Activated effector memory CD4-positive, alpha-beta T cell treated with anti-CD3 and anti-CD28 coated beads, Interleukin-2, amount 50 U/mL, for 16 hours (primary cell): Measurements from ENCODE around the gene BTBD2.

ENCODE experiments used
- DNase-seq: peaks from one replicate; pipeline ENCODE4 v3.0.0-alpha.2; 2020

Gene BTBD2

GRCh38 chr19:1981253-1981652, 34.3 kb downstream of the BTBD2 start:
- DNase-seq, result no peak

- DNase-seq, result no peak
Measured at GRCh38 chr19:1980809-1981181, 34.7 kb downstream of the BTBD2 start.

- DNase-seq, result no peak
Measured at GRCh38 chr19:1980091-1980808, 35.3 kb downstream of the BTBD2 start.

GRCh38 chr19:1979642-1980041, 35.9 kb downstream of the BTBD2 start:
- DNase-seq, result no peak

GRCh38 chr19:1979017-1979416, 36.5 kb downstream of the BTBD2 start:
- no peak for DNase-seq

- DNase-seq, result no peak
Measured at GRCh38 chr19:1978346-1978894, 37.1 kb downstream of the BTBD2 start.

- no peak for DNase-seq
Measured at GRCh38 chr19:1977120-1977519, 38.4 kb downstream of the BTBD2 start.

- no peak for DNase-seq
Measured at GRCh38 chr19:1975162-1975480, 40.4 kb downstream of the BTBD2 start.

GRCh38 chr19:1974381-1975161, 40.9 kb downstream of the BTBD2 start:
- no peak for DNase-seq

GRCh38 chr19:1970806-1971502, 44.6 kb downstream of the BTBD2 start:
- no peak for DNase-seq

GRCh38 chr19:1970003-1970805, 45.3 kb downstream of the BTBD2 start:
- no peak for DNase-seq

- DNase-seq, result no peak
Measured at GRCh38 chr19:1969176-1970002, 46.1 kb downstream of the BTBD2 start.

GRCh38 chr19:1968279-1969175, 47.0 kb downstream of the BTBD2 start:
- no peak for DNase-seq

- no peak for DNase-seq
Measured at GRCh38 chr19:1967087-1967608, 48.4 kb downstream of the BTBD2 start.

- DNase-seq, result no peak
Measured at GRCh38 chr19:1962674-1963073, 52.8 kb downstream of the BTBD2 start.

GRCh38 chr19:1961000-1961883, 54.3 kb downstream of the BTBD2 start:
- no peak for DNase-seq

GRCh38 chr19:1959928-1960589, 55.5 kb downstream of the BTBD2 start:
- DNase-seq, result no peak

GRCh38 chr19:1957562-1958248, 57.8 kb downstream of the BTBD2 start:
- no peak for DNase-seq
